Sigmoid colon (tissue), 4 donors: ENCODE data around the gene RNF181.

Experiments used
- CTCF ChIP-seq, 4 experiments: fragments of 450-650 bp in 3 of 4; fragments of 200-600 bp in 1 of 4; IDR thresholded peaks; one replicate each; pipeline ENCODE4 v1.5.1; 2016 to 2019; ENCODE audit warnings: antibody characterized with exemption in 4 of 4, mild to moderate bottlenecking in 3 of 4, moderate library complexity in 2 of 4
- EP300 ChIP-seq, 4 donors: sonication (generic); formaldehyde crosslinking; IDR thresholded peaks; one replicate each; pipeline ENCODE4 v1.6.1; 2017; ENCODE audit warnings: antibody characterized with exemption in 4 of 4
- POLR2A ChIP-seq, 2 donors: fragments of 450-650 bp; IDR thresholded peaks; one replicate each; pipeline ENCODE4 v1.6.1; 2016; ENCODE audit warnings: antibody characterized with exemption in 2 of 2, mild to moderate bottlenecking in 2 of 2, moderate library complexity in 2 of 2
- POLR2AphosphoS5 ChIP-seq, 4 donors: sonication (generic); formaldehyde crosslinking; IDR thresholded peaks; one replicate each; pipeline ENCODE4 v1.6.1; 2017; ENCODE audit warnings: antibody characterized with exemption in 4 of 4

GRCh38 chr2:85611217-85611704 lies 15.7 kb downstream of the RNF181 start:
- TF ChIP-seq CTCF (IDR thresholded peaks at IDR 0.05) = no peak
- no peak for TF ChIP-seq POLR2A (IDR thresholded peaks at IDR 0.05)
- TF ChIP-seq EP300 (IDR thresholded peaks at IDR 0.05) = no peak
- no peak for TF ChIP-seq POLR2AphosphoS5 (IDR thresholded peaks at IDR 0.05)
